ENCODE data around the gene BCL11A.

BCL11A gene

GRCh38 chr2:60520151-60520876, 33.1 kb downstream of the BCL11A start:
- H3K4me3 ChIP-seq (replicated peaks in 1 of 2; ENCODE audit: low read depth in 2 of 2, low read length in 2 of 2), result no peak overlapping the region
- TF ChIP-seq, protein P1, sequence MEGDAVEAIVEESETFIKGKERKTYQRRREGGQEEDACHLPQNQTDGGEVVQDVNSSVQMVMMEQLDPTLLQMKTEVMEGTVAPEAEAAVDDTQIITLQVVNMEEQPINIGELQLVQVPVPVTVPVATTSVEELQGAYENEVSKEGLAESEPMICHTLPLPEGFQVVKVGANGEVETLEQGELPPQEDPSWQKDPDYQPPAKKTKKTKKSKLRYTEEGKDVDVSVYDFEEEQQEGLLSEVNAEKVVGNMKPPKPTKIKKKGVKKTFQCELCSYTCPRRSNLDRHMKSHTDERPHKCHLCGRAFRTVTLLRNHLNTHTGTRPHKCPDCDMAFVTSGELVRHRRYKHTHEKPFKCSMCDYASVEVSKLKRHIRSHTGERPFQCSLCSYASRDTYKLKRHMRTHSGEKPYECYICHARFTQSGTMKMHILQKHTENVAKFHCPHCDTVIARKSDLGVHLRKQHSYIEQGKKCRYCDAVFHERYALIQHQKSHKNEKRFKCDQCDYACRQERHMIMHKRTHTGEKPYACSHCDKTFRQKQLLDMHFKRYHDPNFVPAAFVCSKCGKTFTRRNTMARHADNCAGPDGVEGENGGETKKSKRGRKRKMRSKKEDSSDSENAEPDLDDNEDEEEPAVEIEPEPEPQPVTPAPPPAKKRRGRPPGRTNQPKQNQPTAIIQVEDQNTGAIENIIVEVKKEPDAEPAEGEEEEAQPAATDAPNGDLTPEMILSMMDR (IDR thresholded peaks at IDR 0.05; ENCODE audit: low read depth, low read length), result no peak
- DNase-seq (ENCODE audit: low read depth in 2 of 2), result no peak

DNA sequence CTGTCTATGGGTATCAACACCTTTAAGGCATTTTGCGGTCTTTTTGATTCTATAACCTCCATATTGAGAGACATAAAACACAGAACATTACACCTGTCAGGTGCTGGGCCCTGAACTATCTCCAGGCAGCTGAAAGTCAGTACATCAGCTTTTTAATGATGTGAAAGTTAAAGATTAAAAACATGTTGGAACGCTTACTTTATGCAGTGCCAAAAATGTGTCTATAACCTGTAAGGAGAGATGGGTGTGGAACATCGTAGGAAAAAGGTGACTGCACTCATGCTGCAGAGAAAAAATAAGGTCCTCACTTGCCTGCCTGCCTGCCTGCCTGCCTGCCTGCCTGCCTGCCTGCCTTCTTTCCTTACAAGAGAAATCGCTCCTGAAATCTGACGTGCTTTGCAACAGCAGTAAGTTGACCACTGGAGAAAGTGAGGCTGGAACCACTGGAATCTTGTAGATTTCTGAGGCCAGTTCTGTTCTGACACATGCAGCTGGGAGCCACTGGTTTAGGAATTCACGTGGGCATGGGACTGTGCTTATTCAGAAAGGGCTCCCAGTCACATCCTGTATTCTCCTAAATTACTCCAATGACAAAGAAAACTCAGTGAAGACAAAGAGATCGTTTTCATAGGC, 34.1 kb downstream of the BCL11A start:
- H3K4me3 ChIP-seq (replicated peaks in 1 of 2; ENCODE audit: low read depth in 2 of 2, low read length in 2 of 2), result no peak overlapping the region
- TF ChIP-seq, protein P1 (IDR thresholded peaks at IDR 0.05; ENCODE audit: low read depth, low read length), result no peak
- DNase-seq (ENCODE audit: low read depth in 2 of 2), result peak in 1 of 2 donors; percentile 16

DNA sequence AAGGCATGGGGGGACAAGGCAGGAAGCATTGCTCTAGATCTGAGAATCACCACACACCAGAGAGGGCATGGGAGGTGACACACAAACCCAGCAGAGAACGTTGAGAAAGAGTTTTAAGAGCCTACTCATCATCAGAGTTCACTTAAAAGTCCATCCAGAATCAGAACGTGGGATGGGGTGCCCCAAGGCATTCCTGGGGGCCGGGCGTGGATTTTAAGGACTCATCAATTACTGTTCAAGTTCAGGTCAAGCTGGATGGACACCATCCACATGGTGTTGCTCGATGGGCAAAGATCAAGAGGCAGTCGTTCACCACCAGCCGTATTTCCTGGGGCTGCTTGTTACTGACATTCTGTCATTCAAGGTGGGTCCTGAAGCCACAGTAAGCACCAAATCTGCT, 34.9 kb downstream of the BCL11A start:
- no peak for DNase-seq (ENCODE audit: low read depth in 2 of 2)
- TF ChIP-seq, protein P1 (IDR thresholded peaks at IDR 0.05; ENCODE audit: low read depth, low read length), result no peak
- H3K4me3 ChIP-seq (replicated peaks in 1 of 2; ENCODE audit: low read depth in 2 of 2, low read length in 2 of 2), result no peak overlapping the region

DNA sequence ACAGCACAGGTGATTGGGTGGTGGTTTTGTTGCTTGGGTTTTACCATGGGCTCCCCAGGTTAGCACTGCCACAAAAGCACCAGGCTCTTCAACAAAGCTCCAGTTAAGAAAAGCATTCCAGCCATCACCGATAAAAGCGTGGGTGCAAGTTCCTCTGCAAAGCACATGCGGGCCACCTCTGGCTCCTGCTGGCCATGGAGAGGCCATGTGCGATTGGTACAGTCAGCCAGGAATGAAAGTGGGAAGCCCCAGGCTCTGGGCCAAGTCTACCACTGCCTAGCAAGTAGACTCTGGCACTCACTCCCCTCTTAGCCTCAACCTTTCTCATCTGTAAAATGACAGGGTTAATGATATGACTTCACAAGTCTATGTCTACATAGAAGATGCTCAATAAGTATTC, 36.0 kb downstream of the BCL11A start:
- TF ChIP-seq, protein P1 (IDR thresholded peaks at IDR 0.05; ENCODE audit: low read depth, low read length), result no peak
- no peak for DNase-seq (ENCODE audit: low read depth in 2 of 2)
- H3K4me3 ChIP-seq (replicated peaks in 1 of 2; ENCODE audit: low read depth in 2 of 2, low read length in 2 of 2), result no peak overlapping the region

DNA sequence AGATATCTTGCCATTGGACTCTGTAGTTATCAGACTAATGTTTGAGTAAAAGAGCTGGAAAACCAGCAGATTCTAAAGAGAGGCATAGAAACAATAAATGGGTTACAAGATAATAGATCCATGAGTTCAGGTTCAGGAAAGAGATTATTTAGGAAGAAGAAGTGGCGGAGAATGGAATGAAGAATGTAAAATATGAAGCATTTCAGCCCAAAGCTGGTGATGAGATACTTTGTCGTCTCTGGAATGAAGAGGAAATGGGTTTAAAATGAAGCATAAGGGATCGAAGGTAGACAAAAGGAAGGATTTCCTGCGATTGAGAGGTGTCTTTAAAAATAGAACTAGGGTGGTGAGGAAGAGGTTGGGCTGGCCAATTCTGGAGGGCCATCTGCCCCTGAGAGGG, 36.6 kb downstream of the BCL11A start:
- H3K4me3 ChIP-seq (replicated peaks in 1 of 2; ENCODE audit: low read depth in 2 of 2, low read length in 2 of 2), result no peak overlapping the region
- TF ChIP-seq, protein P1 (IDR thresholded peaks at IDR 0.05; ENCODE audit: low read depth, low read length), result no peak
- no peak for DNase-seq (ENCODE audit: low read depth in 2 of 2)

- TF ChIP-seq, protein P1 (IDR thresholded peaks at IDR 0.05; ENCODE audit: low read depth, low read length), result no peak
- H3K4me3 ChIP-seq (replicated peaks in 1 of 2; ENCODE audit: low read depth in 2 of 2, low read length in 2 of 2), result peak overlapping the region in 1 of 2 donors; percentile 22
- peak; percentile 75 to 79 for DNase-seq (ENCODE audit: low read depth in 2 of 2)
Measured at GRCh38 chr2:60516383-60516811, 37.1 kb downstream of the BCL11A start.

Measured in cardiac fibroblast (primary cell).